Sciatic nerve (tissue), 2 donors: ENCODE results near the gene REEP1. TPM values are rescaled to one million over a fixed set of nuclear protein-coding genes. Genes with fewer than 3 reads are reported as not detected.
"Not testable (repeated sequence)": the region's sequence is repeated elsewhere in the genome, so short reads cannot be mapped to it uniquely, and the experiment has no call there.

Experiments
- ATAC-seq: fragments of 200-7000 bp; cut with Tn5 transposase; one replicate; pipeline ENCODE4 v1.9.1; 2020; ENCODE audit warnings: mild to moderate bottlenecking, moderate library complexity
- DNase-seq: peaks from one replicate; pipeline ENCODE4 v3.0.0-alpha.2; 2020; ENCODE audit warnings: low spot score
- intact Hi-C: fragments of 100-400 bp; cut with DNase I; formaldehyde crosslinking; loops from one replicate; pipeline ENCODE4 v1.14.2; 2022
- total RNA-seq: library from RNA; stranded (reverse); fragmentation: NEBNext Ultra II Directional; extraction: Animal tissue kit (Norgen Biotek cat#: 25700); gene quantifications from one replicate; pipeline ENCODE4 v1.2.1, GENCODE V29; 2021
- donor health status: DM: no; HTN: no; CAD: no.
- donor health status: DM: no; HTN: no; CAD: no.

Gene REEP1
- total RNA-seq, 1 donor from 2014 or later = 0.98 TPM

GRCh38 chr2:86256300-86256699 is 81.1 kb downstream of the REEP1 start:
- no peak for ATAC-seq
- DNase-seq = no peak
- intact Hi-C loops = no loop called here

DNA sequence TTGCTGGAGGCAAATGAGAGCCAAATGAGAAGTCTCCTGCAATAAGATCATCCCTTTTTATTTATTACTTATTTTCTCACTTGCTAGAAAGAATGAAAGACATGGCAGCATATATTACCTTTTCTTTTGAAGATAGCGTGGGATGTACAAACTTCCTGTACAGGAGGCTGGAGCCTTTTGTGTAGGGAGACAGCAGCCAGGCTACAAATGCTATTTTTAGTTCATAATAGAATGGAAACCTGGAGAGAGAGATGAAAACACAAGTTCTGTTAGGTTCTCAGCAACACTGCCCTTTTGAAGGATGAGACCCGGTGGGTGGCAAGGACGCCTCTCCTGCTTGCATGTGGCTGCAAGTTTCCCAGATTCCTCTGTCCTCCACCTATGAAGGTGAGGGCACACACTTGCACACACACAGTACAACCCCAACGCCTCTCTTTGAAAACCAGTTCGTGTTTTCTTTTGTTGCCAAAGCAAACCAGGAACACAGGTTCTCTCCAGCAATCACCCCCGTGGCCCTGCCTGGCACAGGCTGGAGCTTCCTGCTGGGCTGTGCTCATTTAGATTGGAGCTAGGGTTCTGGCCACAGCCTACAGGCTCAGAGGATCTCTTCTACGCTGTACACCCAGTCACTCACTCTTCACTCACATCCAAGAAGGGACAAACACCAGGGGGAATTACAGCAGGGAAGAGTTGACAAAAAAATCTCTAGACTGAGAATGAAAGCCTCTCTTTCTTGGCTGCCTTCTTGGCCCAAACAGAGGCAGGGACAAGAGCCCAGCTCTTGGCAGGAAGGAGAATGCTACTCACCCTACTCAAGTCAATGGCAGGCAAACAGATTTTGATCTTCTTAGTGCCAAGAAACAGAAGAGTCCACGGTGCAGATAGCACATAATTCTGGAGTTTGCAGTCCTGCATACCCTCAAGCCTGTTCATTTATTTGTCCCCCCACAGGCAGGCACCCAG is 82.6 kb downstream of the REEP1 start:
- no peak for DNase-seq
- ATAC-seq = no peak

DNA sequence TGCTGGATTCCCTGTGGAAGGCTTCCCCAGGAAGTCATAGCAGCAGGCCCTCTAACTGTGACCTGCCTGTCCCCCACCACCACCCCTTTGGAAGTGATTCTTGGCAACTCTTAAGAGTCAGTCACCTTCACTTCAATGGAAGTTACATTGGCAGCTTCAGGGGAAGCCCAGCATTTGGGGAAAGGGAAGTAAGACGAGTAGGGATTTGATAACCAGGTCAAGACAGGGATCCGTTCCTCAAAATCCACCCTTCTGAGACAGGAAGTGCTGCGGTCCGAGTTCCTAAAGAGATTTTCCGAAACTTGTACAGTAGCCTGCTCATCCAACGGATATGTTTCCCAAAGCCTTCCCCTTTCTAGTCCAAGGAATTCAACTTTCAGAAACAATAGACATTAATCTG is 84.0 kb downstream of the REEP1 start:
- DNase-seq = no peak
- ATAC-seq = no peak
- intact Hi-C loops = no loop called here

More for the DNA sequence above, 82.6 kb downstream of the REEP1 start:
- intact Hi-C loops = no loop called here

- no peak for DNase-seq
- intact Hi-C loops = no loop called here
- no peak for ATAC-seq
Observed at GRCh38 chr2:86251840-86252266, 85.6 kb downstream of the REEP1 start.

GRCh38 chr2:86249579-86250391 is 87.6 kb downstream of the REEP1 start:
- DNase-seq (no peak), ATAC-seq (peak; percentile 76)
- intact Hi-C loops = no loop called here

DNA sequence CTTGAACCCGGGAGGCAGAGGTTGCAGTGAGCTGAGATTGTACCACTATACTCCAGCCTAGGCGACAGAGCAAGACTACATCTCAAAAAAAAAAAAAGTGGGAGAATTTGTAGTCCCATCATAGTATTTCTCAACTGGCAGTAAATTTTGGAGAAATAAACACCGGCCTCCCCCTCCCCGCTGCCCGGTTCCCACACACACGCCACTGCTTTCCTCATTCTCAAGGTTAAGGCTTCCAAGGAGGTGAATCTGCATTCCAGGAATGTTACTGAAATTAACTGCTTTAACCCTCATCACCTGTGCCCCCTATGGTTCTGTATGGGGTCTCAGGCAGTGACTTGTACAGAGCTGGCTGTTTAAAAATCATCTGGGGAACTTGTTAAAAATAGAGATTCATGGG is 88.2 kb downstream of the REEP1 start:
- DNase-seq = no peak
- intact Hi-C loops = no loop called here
- ATAC-seq = no peak

DNA sequence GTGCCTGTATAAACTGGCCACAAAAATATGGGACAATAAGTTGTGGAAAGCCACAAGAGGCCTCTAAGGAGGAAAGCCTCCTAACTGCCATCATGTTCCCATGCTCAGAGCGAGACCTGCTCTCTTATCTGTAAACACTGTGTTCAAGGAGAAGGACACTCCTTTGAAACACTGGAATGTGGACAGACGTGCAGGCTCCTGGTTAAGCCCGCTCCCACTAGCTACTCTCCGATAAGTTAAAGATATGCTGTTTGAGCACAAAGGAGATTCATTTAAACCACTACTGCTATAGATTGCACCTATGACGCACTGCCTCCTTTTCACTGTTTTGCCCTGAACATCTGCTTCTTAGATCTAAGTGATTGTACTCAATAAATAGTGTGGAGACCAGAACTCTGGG is 92.2 kb downstream of the REEP1 start:
- intact Hi-C loops, ATAC-seq, DNase-seq: not testable (repeated sequence)

GRCh38 chr2:86244781-86245180 is 92.6 kb downstream of the REEP1 start:
- ATAC-seq, DNase-seq, intact Hi-C loops: not testable (repeated sequence)

DNA sequence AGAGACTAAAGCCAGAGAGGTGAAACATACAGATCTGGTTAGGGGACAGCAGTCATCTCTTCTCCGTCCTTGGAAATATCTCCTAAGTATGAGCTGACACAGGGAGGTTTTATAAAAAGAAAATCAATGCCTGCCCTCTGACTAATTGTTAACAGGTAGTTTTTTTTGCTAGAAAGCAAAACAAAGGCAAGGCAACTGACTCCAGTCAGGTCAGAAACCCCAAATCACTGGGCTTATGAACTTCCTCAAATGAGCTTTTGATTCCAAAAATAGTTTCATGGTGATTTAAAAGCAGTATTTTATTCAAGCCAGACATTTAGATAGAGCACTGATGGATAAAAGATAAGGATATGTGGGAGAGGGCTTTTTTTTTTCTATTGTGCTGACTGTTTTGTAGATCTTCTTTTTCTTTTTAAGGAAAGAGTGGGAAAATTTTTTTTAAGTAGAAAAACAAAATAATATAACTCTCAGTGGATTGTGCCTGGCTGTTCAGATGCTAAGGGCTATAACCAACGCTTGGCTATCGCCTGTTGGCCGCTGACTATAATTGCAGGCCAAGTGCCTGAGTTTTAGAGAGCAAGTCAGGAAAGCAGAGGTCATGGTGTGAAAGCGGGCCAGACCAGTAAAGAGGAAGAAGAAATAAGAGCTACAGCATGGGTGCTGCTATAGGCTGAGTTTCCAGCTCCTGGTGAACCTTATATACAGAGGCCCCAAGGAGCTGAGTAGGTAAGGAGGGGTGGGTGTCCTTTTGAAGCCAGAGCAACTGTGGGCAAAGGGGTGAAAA is 93.3 kb downstream of the REEP1 start:
- DNase-seq = no peak
- intact Hi-C loops = no loop called here
- no peak for ATAC-seq

GRCh38 chr2:86243272-86243671 is 94.2 kb downstream of the REEP1 start:
- DNase-seq = no peak
- intact Hi-C loops = no loop called here
- ATAC-seq = no peak

GRCh38 chr2:86241611-86242010 is 95.8 kb downstream of the REEP1 start:
- ATAC-seq (no peak), DNase-seq (no peak)
- intact Hi-C loops = no loop called here

GRCh38 chr2:86240251-86240650 is 97.2 kb downstream of the REEP1 start:
- no peak for DNase-seq
- ATAC-seq = no peak
- intact Hi-C loops = no loop called here

- ATAC-seq (no peak), DNase-seq (no peak)
- intact Hi-C loops = no loop called here
Observed at GRCh38 chr2:86239745-86240144, 97.7 kb downstream of the REEP1 start.

DNA sequence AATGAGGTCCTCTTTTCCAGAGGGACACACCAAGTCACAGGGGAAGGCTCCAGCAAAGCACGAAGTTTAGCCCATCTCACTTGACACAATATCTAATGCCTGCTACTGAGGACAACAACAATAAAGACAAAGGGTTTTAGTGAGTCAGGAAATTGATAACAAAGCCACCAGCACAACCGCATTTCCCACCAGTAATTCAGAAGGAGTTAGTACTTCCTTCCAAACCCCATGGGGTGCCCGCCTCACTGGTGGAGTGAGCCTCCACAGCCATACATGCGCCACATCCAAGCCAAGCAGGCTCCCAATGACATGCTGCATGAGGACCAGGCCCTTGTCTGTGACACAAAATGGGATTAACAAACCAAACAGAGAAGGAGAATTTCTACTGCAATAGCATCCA is 98.1 kb downstream of the REEP1 start:
- DNase-seq = no peak
- intact Hi-C loops = no loop called here
- no peak for ATAC-seq

- ATAC-seq = no peak
- intact Hi-C loops = no loop called here
- DNase-seq = no peak
Observed at GRCh38 chr2:86238354-86238753, 99.1 kb downstream of the REEP1 start.

DNA sequence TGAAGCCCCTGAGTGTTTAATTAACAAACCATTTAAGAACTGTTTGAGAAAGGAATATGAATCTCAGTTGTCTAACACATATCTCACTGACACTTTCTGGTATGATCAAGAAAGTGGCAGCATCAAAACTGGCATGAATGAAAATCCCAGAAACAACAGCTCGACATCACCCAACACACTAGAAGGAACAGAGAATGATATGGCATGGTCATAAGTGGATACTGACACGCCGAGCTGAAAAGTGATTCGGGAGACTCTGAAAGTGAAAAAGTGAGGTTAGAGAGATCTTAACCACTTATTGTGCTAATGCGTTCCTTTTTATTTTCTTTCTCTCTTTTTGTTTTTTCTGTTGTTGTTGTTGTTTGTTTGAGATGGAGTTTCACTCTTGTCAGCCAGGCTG is 100.3 kb downstream of the REEP1 start:
- intact Hi-C loops = no loop called here
- ATAC-seq (no peak), DNase-seq (no peak)

- ATAC-seq (no peak), DNase-seq (no peak)
- intact Hi-C loops = no loop called here
Observed at GRCh38 chr2:86235196-86235980, 102.0 kb downstream of the REEP1 start.

GRCh38 chr2:86234563-86235131 is 102.8 kb downstream of the REEP1 start:
- ATAC-seq (no peak), DNase-seq (no peak)
- intact Hi-C loops = no loop called here
